OCI-LY3 (cell line): Measurements from ENCODE around the gene FABP1.

Experiments used
- CTCF ChIP-seq: fragments of 200-600, 300-600 bp; sonication (generic); IDR thresholded peaks from 2 replicates; pipeline ENCODE4 v1.5.1; 2014; ENCODE audit warnings: antibody characterized with exemption, low read length, low read depth
- EZH2phosphoT487 ChIP-seq: fragments of 200-600 bp; shearing (Covaris generic); IDR thresholded peaks from 2 replicates; pipeline ENCODE4 v1.6.1; 2018; ENCODE audit warnings: antibody characterized with exemption, mixed run types, low read depth

GRCh38 chr2:88082781-88083180 is 45.1 kb downstream of the FABP1 start:
- TF ChIP-seq CTCF (no peak), EZH2phosphoT487 (no peak)
